ENCODE results near the gene CNOT4.

Gene CNOT4

DNA sequence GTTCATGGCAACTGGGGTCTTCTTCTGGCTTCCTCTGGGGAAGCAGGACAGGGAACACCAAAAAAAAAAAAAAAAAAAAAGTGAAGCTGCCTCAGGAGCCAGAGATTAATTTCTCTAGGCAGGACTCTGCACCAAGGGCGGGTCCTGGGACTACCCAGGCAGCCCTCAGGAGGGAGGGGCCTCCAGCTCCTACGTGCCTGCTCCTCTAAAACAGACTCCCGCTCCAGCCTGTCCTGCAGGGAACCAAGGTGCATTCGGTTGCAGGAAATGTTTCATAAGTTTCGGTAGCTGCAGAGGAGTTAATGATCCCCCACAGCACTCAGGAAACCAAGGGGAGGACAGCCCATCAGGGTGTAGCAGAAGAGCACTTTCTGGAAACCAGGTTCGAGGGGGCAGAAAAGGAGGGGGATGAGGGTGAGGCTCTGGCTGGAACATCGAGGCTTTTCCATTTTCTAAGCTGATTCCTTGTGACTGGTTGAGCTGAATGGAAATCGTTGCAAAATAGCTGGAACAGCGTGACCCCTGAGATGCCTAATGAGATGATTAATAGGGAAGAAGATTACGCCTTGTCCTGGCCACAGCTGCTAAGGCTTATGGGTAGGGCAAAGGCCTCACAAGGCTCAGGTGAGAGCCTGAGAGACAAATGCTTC, 192.1 kb downstream of the CNOT4 start:
- DNase-seq, result no peak

DNA sequence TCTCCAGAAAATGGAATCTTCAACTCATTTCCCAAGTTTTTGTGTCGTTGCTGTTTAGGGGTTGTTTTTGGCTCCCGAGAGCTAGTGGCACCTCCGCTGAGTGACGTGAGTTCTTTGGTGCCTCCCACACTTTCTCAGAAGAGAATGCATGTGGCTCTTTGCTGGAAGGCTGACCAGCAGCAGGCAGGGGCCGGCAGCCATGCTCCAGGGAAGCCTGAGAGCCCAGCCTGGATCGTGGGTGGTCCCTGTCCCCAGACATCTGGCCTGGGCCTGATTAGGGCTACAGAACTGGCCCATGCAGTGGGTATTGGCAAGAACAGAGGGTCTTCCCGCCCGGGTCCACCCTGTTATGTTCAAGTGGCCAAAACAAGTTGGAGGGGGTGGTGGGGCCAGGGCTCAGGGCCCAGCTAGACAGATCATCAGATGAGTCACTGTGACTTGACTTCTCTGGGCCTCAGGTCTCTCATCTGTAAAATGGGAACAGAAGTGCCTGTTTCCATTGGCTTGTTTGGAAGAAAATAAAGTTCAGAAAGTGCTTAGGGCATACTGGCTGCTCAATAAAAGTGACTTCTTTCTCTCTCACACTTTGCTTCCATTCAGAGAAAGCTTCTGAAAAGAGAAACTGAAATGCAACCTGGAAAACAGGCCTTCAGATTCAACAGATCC, 193.1 kb downstream of the CNOT4 start:
- no peak for DNase-seq

DNA sequence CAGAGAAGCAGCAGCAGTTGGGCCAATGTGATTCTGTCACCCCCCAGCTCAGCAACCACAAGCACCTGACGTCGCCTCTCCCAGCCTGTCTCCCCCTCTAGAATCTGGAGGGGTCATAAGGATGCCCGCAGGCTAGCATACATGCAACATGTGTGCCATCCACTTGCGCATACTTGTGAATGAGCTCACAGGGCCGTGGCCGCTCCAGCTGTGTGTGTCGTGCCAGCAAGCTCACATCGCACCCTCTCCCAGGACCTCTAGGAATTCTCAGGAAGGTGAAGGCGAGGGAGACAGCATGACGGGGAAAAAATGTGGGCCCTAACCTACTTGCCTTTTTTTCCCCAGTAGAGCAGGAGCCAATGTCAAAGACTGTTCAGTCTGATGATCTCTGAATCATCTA, 195.9 kb downstream of the CNOT4 start:
- DNase-seq, result no peak

Measured in NCI-H1048 (cell line).